GM18511 (cell line): ENCODE results near the gene SMIM9.
"Not testable (repeated sequence)": the region's sequence is repeated elsewhere in the genome, so short reads cannot be mapped to it uniquely, and the experiment has no call there.

ENCODE experiments used
- ATAC-seq: cut with Tn5 transposase; IDR thresholded peaks from one replicate; pipeline ENCODE4 v1.9.1; 2021; ENCODE audit warnings: mild to moderate bottlenecking, moderate library complexity; ENCODE audit not compliant: unreplicated experiment

The SMIM9 gene

GRCh38 chrX:154834562-154834961 lies at the start of gene SMIM9:
Gene SMIM9, minus strand, starts transcription at chrX:154834662. Its CDS starts 3,806 bp downstream, at chrX:154830856.
- no peak for ATAC-seq

- not testable (repeated sequence) for ATAC-seq
Measured at GRCh38 chrX:154884069-154884468, 49.6 kb upstream of the SMIM9 start.

- no peak for ATAC-seq
Measured at GRCh38 chrX:154873329-154873728, 38.9 kb upstream of the SMIM9 start.

- ATAC-seq = not testable (repeated sequence)
Measured at GRCh38 chrX:154868522-154868921, 34.1 kb upstream of the SMIM9 start.

- no peak for ATAC-seq
Measured at GRCh38 chrX:154855256-154855655, 20.8 kb upstream of the SMIM9 start.

- no peak for ATAC-seq
Measured at GRCh38 chrX:154850957-154851611, 16.6 kb upstream of the SMIM9 start.

GRCh38 chrX:154840856-154841255 lies 6.4 kb upstream of the SMIM9 start:
- ATAC-seq = no peak

GRCh38 chrX:154836163-154836562 lies 1.7 kb upstream of the SMIM9 start:
- ATAC-seq = no peak

- ATAC-seq = no peak
Measured at GRCh38 chrX:154833746-154834274, 652 bp downstream of the SMIM9 start.

- no peak for ATAC-seq
Measured at GRCh38 chrX:154829926-154830442, 4.5 kb downstream of the SMIM9 start.

- ATAC-seq = no peak
Measured at GRCh38 chrX:154829134-154829533, 5.3 kb downstream of the SMIM9 start.

- ATAC-seq = peak; percentile 17
Measured at GRCh38 chrX:154828016-154828408, 6.5 kb downstream of the SMIM9 start.

- peak; percentile 92 for ATAC-seq
Measured at GRCh38 chrX:154827194-154828015, 7.1 kb downstream of the SMIM9 start.

GRCh38 chrX:154825586-154825985 lies 8.9 kb downstream of the SMIM9 start:
- not testable (repeated sequence) for ATAC-seq

- ATAC-seq = no peak
Measured at GRCh38 chrX:154824638-154825037, 9.8 kb downstream of the SMIM9 start.

GRCh38 chrX:154822029-154822428 lies 12.4 kb downstream of the SMIM9 start:
- no peak for ATAC-seq

GRCh38 chrX:154821523-154821922 lies 12.9 kb downstream of the SMIM9 start:
- no peak for ATAC-seq

GRCh38 chrX:154819771-154820341 lies 14.6 kb downstream of the SMIM9 start:
- peak; percentile 78 for ATAC-seq

- ATAC-seq = peak; percentile 57
Measured at GRCh38 chrX:154818916-154819770, 15.3 kb downstream of the SMIM9 start.

GRCh38 chrX:154817048-154817618 lies 17.3 kb downstream of the SMIM9 start:
- not testable (repeated sequence) for ATAC-seq
